Stimulated activated CD4-positive, alpha-beta T cell treated with anti-CD3 and anti-CD28 coated beads, TNF-alpha, amount 100 ng/mL, for 48 hours (primary cell): ENCODE results near the gene WASHC1.
"Not testable (repeated sequence)": the region's sequence is repeated elsewhere in the genome, so short reads cannot be mapped to it uniquely, and the experiment has no call there.

ENCODE experiments used
- DNase-seq, 3 donors: peaks; one replicate each; pipeline ENCODE4 v3.0.0-alpha.2; 2020; ENCODE audit warnings: low read depth in 3 of 3

WASHC1 gene, protein sequence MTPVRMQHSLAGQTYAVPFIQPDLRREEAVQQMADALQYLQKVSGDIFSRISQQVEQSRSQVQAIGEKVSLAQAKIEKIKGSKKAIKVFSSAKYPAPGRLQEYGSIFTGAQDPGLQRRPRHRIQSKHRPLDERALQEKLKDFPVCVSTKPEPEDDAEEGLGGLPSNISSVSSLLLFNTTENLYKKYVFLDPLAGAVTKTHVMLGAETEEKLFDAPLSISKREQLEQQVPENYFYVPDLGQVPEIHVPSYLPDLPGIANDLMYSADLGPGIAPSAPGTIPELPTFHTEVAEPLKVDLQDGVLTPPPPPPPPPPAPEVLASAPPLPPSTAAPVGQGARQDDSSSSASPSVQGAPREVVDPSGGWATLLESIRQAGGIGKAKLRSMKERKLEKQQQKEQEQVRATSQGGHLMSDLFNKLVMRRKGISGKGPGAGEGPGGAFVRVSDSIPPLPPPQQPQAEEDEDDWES

DNA sequence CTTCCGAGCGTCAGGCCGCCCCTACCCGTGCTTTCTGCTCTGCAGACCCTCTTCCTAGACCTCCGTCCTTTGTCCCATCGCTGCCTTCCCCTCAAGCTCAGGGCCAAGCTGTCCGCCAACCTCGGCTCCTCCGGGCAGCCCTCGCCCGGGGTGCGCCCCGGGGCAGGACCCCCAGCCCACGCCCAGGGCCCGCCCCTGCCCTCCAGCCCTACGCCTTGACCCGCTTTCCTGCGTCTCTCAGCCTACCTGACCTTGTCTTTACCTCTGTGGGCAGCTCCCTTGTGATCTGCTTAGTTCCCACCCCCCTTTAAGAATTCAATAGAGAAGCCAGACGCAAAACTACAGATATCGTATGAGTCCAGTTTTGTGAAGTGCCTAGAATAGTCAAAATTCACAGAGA, at the start of gene WASHC1:
WASHC1 (minus strand) TSS at position 101 of the 400 bp plus-strand sequence. CDS start 4,457 bp downstream, outside the sequence.
- not testable (repeated sequence) for DNase-seq

DNA sequence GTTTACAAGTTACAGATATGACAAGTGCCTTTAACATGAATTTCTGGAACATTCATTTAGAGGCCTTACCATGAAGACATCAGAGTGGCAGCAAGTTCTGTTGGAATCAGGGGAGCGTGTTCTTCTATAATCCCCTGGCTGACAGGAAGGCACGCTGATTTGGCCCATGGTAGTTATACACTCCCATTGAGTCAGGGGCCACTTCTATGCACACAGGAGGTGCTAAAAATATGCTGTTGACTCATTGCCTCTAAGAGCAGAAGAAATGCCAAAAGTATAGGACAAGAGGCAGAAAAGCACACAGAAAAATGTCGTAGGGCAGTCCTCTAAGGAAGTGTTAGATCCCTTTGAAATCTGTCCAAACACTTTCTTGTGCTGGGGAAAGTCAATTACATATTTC, 49.1 kb upstream of the WASHC1 start:
- not testable (repeated sequence) for DNase-seq

DNA sequence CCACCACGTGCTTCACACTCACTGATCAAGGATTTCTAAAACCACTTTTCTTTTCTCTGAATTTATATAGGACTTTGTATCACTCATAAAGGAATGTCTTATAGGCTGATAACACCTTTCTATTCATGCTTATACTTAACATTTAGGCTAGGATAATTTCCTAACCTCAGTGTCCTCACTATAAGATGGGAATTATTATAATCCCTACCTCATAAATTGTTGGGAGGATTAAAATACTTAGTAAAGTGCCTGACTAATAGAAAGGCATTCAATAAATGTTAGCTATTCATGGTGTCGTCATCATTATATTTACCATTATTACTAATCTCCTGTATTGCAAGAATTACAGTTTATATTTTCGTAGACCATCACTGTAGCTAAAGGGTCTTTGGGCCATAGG, 47.1 kb upstream of the WASHC1 start:
- not testable (repeated sequence) for DNase-seq

DNA sequence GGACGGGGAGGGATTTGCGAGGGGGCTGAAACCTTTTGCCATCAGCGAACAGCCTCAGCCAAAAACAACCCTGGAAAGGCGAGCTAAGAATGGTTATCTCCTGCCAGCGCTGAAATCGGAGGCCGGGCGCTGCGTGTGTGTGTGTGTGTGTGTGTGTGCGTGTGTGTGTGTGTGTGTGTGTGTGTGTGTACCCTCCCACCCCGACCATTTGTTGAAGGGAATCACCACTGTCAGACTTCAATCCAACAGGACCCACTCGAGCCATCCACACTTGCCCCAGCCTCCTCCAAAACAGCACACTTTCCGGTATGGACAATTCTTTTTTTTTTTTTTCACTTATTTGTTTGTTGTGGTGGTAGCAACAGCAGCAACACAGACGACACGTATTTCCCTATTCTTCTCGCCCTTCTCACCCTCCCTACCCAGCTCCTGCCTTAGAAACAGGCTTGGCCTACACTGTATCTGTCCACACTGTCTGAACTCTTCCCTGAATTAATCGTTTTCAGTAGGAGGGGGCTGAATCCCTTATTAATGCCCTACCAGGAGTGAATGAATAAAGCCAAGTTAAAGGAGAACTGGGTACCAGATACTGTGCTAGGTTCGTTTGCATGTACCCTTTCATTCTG, 44.8 kb upstream of the WASHC1 start:
- not testable (repeated sequence) for DNase-seq

DNA sequence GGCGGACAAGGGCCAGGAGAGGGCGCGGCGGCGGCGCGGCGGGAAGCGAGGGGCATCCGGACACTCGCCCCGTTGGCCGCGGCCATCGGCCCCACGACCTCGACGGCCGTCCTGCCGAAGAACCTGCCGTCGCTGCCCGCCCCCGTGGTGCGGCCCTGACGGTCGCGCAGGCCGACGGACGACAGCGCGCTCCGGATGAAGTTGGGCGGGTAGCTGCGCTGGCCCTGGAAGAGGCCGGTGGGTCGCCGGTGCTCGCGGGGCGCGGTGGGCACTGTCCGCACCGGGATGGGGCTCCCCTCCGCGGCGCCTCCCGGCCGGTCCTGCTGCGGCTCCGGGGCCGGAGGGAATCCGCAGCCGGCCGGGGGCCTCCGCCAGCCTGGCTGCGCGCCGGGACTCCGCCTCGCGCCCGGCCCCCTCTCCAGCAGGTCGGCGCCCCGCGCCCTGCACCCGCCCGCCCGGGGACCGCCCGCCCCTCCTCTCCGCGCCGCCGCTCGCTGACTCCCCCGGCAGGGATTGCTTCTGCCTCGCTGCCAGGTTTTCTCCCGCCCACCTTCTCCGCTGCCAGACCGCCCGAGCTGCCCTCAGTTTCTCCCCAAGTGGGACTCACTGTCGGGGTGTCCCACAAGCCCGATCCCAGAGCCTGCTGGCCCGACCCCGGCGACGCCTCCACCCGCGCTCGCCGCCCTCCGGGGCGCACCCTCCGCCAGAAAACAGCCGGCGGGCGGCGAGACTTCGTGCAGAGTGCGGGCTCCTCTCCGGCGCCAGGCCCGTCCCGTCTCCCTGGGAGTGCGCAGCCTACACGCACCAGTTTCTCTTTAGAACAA, 44.0 kb upstream of the WASHC1 start:
- DNase-seq: not testable (repeated sequence)

DNA sequence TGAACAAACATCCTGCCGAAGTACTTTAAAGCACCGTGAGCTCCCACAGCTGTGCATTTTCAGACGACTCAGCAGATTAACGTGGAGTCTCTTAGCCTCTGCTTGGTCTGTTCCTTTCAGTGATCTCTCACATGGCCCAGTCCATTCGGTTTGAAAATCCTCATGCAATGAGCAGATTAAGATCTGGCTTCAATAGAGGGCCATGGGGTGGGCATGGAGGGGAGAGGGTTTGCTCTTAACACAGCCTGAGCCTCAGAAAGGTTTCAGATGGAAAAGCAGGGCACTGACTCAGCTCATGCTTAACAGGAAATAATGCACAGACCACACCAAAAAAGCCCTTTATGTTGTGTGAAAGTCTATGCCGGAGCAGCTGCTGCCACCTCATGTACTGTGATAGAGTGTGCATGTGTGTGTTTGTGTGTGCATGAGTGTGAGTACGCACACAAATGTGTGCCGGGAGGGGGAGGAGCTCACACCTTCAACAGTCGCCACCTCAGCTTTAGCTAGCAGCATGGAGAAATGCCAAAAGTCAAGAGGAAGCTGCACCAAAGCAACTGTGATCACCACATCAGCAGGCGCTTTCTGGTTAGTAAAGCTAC, 33.9 kb upstream of the WASHC1 start:
- DNase-seq: not testable (repeated sequence)

DNA sequence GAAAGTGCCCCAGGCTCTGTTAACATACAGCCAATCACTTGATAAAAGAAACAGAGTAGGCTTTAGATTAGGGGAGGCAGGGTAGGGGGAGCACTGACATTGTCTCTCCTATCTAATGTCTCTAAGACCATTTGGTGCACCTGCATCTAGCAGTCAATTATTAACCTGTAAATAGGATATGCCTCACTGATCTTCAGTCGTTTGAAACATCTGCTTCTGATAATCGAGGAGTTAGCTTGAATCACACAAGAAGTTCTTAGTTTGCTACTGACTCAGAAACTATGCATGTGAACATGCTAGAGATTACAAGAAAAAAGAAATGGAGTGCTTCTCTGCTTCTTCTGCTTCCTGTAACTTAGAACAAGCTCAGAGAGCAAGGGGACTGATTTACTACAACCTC, 23.4 kb upstream of the WASHC1 start:
- DNase-seq: not testable (repeated sequence)

DNA sequence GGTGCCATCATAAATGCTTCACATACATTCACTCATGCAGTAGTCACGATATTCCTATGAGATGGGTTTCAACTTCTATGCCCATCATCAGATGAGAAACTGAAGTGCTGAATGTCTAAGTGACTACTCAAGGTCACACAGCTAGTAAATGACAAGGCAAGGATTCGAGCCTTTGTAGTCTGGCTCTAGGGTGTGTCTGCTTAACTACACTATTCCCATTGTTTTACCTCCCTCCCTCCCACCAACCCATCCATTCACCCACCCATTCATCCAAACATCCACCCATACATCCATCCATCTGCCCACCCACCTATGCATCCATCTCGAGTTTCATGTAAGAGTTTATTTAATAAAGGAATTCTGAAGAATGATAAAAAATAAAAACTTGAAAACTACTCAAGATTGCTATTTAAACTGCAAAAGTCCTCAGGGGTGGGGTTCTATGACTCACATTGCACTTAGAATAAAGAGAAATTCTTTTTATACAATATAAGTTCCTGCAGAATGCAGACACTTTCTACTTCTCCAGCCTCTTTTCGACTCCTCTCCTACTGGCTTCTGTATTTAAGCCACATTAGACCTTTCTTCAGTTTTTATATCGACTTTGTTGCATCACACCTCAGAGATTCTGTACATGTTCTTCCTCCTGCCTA, 19.1 kb upstream of the WASHC1 start:
- not testable (repeated sequence) for DNase-seq

DNA sequence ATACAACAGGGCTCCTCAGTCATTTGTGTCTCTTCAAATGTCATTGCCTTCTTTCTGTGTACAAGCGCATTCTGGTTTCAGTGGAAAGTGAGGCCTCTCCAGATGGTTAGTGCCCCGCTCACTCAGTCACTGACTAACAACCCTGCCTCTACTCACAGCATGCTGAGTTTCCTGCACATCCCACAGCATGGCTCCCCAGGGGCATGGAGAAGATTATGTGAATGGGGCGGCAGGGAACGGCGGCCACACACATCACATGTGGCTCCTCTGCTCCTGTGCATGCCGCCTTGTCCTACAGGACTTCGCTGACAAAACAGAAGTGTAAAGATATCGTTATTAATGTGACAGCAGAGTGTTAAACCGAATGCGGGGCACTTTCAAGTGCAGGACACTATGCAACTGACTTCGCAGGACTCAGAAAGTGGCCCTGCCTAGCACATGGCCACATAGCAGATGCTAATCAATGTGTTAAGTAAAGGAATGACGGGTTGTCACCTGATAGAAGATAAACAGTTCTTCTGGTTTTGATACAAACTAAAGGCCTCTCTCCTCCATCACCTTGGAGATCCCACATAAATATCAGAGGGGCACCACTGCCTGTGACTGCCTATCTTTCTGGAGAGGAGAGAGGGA, 17.5 kb upstream of the WASHC1 start:
- DNase-seq: not testable (repeated sequence)

DNA sequence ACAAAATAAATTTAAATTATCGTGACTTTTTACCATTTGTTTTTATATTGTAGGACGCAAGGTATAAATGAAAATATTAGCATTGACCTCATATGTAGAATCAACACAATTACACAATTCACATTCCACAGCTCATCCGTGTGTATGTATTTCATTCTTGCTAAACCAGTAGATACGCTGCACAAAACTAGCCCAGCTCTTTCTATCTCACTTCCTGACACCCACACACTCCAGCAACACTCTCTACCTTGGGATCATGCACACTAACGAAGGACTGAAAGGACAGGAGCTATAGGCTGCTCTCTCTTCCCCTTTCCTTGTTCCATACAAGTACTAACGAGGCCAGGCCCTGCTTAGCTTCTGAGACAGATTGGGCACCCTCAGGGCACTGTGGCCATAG, 16.9 kb upstream of the WASHC1 start:
- DNase-seq: not testable (repeated sequence)

DNA sequence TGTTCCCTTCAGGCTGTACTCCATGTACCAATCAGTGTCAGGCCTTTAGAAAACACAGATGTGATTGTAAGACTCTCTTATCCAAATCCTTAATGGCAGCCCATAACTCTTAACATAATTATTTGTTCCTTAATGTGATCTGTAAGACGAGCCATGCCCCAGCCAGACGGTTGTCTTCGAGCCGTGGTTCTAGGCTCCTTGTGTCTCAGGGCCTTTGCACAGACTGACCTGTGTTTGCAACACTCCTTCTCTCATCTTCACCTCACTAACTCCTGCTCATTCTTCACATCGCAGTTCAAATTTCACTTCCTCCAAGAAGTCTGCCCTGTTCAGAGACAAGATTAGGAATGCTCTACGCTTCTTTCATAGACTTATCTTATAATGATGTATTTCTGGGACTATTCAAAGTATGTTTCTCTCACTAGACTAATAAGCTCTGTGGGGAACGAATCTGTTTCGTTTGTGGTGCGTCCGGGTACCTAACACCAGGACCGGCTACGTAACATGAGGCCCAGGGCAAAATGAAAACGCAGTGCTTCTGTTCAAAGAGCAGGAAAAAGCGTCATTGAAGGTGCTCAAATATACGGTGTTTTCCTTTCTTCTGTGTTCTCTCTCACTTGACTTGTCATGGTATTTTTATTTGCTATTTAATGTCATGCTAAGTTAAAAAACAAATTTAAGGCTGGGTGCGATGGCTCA, 16.1 kb upstream of the WASHC1 start:
- not testable (repeated sequence) for DNase-seq

DNA sequence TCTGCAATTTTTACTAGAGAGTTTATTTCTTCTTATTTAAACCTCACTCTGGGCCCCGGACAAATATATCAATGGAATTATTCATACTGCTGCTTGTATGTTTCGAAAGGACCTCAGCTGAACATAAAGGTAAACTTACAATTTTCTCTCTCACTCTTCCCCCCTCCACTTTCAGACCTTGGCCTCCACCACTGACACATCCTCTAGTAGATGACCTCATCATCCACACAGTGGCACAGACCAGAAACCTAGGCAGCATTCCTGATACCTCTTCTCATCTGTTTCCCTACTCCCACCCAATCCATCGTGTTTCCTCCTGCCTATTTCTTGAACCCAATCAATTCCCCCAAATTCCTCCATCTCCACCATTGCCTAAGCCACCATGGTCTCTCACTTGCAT, 15.2 kb upstream of the WASHC1 start:
- DNase-seq: not testable (repeated sequence)

DNA sequence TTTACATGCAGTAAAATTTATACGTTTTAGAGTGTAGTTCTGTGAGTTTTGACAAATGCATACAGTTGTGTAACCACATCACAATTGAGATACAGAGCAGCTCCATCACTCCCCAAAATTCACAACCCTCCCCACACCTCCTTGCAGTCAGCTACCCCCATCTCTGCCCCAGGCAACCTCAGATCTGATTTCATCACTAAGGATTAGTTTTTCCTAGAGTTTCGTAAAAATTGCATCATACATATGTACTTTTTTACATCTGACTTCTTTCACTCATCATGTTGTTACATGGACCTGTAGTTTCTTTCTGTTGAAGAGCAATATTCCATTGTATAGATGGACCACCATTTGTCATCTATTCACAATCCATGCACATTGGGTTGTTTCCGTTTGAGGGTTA, 14.4 kb upstream of the WASHC1 start:
- not testable (repeated sequence) for DNase-seq

DNA sequence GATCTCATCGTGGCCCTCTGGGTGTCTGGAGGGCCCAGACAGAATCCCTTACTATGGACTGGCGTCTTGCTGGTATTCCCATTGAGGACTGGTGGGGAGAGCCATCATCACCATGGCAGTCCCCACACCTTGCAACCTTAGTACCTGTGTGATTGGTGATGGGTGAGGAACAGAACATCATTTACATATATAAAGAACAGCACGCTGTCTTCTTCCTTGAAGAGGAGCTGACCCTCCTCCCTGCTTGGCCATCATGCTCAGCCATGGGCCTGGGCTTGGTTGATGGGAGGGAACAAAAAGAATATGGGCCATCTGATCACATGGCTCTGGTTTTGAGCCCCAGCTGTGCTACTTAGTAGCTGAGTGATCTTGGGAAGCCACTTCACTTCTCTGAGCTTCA, 13.9 kb upstream of the WASHC1 start:
- not testable (repeated sequence) for DNase-seq

DNA sequence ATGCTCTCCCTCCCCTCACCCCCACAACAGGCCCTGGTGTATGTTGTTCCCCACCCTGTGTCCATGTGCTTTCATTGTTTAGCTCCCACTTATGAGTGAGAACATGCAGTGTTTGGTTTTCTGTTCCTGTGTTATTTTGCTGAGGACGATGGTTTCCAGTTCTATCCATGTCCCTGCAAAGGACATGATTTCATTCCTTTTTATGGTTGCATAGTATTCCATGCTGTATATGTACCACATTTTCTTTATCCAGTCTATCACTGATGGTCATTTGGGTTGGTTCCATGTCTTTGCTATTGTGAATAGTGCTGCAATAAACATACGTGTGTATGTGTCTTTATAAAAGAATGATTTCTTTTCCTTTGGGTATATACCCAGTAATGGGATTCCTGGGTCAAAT, 12.6 kb upstream of the WASHC1 start:
- not testable (repeated sequence) for DNase-seq

DNA sequence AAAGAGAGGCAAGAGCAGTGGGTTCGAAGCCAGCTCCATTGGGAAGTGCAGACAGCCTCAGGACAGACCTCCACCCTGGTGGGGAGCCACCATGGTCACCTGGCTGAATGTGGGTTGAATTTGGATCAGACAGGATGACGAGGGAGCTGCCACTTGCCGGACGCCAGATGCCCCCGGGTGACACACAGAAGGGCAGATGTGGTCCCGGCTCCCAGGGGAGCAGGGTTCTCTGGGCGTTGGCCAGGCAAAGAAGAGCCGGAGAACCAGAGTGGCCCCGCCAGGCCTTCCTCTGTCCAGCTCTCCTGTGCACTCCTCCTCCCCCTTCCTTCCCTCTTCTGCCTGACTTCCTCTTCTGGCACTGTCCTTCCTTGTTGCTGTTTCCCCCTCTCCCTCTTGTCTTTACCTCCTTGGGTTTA, 12.0 kb upstream of the WASHC1 start:
- not testable (repeated sequence) for DNase-seq

DNA sequence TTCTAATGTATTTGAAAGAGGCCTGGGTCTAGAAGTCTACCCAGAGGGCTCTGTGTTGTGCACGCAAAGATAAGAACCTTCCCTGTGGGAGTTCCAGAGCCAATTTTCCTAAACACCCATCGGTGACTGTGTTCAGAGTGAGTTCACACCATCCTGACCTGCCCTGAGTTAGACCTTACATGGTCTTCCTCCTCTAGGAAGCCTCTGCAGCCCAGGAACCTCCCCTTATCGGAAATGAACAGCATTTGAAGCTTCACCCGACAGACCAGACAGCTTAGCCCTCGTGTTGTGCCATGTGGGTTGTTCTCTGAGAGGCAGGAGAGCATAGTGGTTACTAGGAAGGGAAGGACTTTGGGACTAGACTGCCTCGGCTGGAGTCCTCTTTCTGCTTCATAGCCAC, 3.1 kb upstream of the WASHC1 start:
- DNase-seq: not testable (repeated sequence)

DNA sequence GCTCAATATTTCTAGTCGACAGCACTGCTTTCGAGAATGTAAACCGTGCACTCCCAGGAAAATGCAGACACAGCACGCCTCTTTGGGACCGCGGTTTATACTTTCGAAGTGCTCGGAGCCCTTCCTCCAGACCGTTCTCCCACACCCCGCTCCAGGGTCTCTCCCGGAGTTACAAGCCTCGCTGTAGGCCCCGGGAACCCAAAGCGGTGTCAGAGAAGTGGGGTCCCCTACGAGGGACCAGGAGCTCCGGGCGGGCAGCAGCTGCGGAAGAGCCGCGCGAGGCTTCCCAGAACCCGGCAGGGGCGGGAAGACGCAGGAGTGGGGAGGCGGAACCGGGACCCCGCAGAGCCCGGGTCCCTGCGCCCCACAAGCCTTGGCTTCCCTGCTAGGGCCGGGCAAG, 481 bp downstream of the WASHC1 start:
- DNase-seq: not testable (repeated sequence)

DNA sequence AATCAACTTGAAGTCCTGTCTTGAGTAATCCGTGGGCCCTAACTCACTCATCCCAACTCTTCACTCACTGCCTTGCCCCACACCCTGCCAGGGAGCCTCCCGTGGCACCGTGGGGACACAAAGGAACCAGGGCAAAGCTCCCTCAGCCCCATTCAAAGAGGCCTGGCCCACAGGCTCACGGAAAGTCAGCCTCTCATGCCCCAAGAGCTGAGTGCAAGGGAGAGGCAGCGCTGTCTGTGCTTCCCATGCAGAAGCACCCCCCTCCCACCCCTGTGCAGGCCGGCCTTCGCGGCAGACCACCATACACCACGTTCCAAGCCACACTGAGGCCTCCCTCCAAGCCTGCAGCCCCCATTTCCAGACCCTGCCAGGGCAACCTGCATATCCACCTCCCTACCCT, 7.6 kb downstream of the WASHC1 start:
- DNase-seq: not testable (repeated sequence)

DNA sequence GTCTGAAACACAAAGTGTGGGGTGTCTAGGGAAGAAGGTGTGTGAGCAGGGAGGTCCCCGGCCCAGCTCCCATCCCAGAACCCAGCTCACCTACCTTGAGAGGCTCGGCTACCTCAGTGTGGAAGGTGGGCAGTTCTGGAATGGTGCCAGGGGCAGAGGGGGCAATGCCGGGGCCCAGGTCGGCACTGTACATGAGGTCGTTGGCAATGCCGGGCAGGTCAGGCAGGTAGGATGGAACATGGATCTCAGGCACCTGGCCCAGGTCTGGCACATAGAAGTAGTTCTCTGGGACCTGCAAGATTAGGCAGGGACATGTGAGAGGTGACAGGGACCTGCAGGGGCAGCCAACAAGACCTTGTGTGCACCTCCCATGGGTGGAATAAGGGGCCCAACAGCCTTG, 12.4 kb downstream of the WASHC1 start:
- not testable (repeated sequence) for DNase-seq
